Spinal cord (tissue), 10 donors: ENCODE data around the gene PI4KA. TPM values are rescaled to one million over a fixed set of nuclear protein-coding genes. Genes with fewer than 3 reads are reported as not detected.

Experiments used
- DNase-seq, 6 donors: peaks; one replicate each; pipeline versions ENCODE4 v3.0.0 to v3.0.0-alpha.2; 2013 to 2015; ENCODE audit warnings: low spot score in 6 of 6, low read depth in 4 of 6
- H3K27ac ChIP-seq: one replicate; pipeline ENCODE4 v1.5.1; 2013; ENCODE audit warnings: low read depth, low read length, control low read depth
- H3K27me3 ChIP-seq: one replicate; pipeline ENCODE4 v1.6.1; 2013; ENCODE audit warnings: low read length; ENCODE audit not compliant: control insufficient read depth, insufficient read depth
- H3K36me3 ChIP-seq: one replicate; pipeline ENCODE4 v1.6.1; 2013; ENCODE audit warnings: low read length; ENCODE audit not compliant: control insufficient read depth, insufficient read depth
- H3K4me1 ChIP-seq: one replicate; pipeline ENCODE4 v1.6.1; 2013; ENCODE audit warnings: low read length; ENCODE audit not compliant: control insufficient read depth, insufficient read depth
- H3K4me3 ChIP-seq: one replicate; pipeline ENCODE4 v1.5.1; 2013; ENCODE audit warnings: low read depth, low read length, control low read depth
- H3K9me3 ChIP-seq: one replicate; pipeline ENCODE4 v1.6.1; 2013; ENCODE audit warnings: low read length; ENCODE audit not compliant: control insufficient read depth, insufficient read depth
- WGBS: methylation state at CpG from one replicate; pipeline ENCODE4 v1.1.5; 2013; ENCODE audit warnings: missing lambda C conversion rate; ENCODE audit not compliant: insufficient coverage; 5-methylcytosine and 5-hydroxymethylcytosine counted together
- polyA plus RNA-seq, 2 donors: library from polyadenylated mRNA; unstranded; fragments of 120-200 nt; gene quantifications; one replicate each; pipeline ENCODE4 v1.2.1, GENCODE V29; 2013; ENCODE audit not compliant: insufficient read length in 2 of 2
- total RNA-seq, 2 donors: library from RNA; depleted of rRNA in 1 of 2; stranded (reverse); fragments of 120-200 nt in 1 of 2; fragments of >200 nt in 1 of 2; gene quantifications; one replicate each; pipeline versions ENCODE4 v1.2.3 to v1.2.4, GENCODE V29; 2013 to 2014
- donor health status: healthy.

PI4KA gene
- total and polyA plus RNA-seq, 4 donors, result 57.6 to 136 (median 89.5) TPM

GRCh38 chr22:20811171-20811570 is 47.4 kb downstream of the PI4KA start:
- no peak overlapping the region for H3K4me3 ChIP-seq

GRCh38 chr22:20810645-20811044 is 48.0 kb downstream of the PI4KA start:
- Histone ChIP-seq H3K27me3 (no peaks in the 10 kb centered on the region), H3K9me3 (no peaks in the 10 kb centered on the region), H3K4me1 (no peaks in the 10 kb centered on the region), H3K27ac (no peak overlapping the region), H3K4me3 (no peak overlapping the region), H3K36me3 (peaks cover 76% of the 10 kb centered on the region)
- WGBS, result 85% methylated on average over 8 of the region's 9 CpGs
- no peak for DNase-seq

More at GRCh38 chr22:20811171-20811570, 47.4 kb downstream of the PI4KA start:
- no peak for DNase-seq
- Histone ChIP-seq H3K27ac (no peak overlapping the region), H3K36me3 (peaks cover 78% of the 10 kb centered on the region), H3K27me3 (no peaks in the 10 kb centered on the region), H3K4me1 (no peaks in the 10 kb centered on the region), H3K9me3 (no peaks in the 10 kb centered on the region)
- no CpG with 5 or more reads among the region's 1 CpG for WGBS

GRCh38 chr22:20809538-20810185 is 48.9 kb downstream of the PI4KA start:
- Histone ChIP-seq H3K27me3 (no peaks in the 10 kb centered on the region), H3K27ac (no peak overlapping the region), H3K4me1 (no peaks in the 10 kb centered on the region), H3K36me3 (peaks cover 80% of the 10 kb centered on the region), H3K9me3 (no peaks in the 10 kb centered on the region), H3K4me3 (no peak overlapping the region)
- no peak for DNase-seq
- 100% methylated on average over 2 of the region's 6 CpGs for WGBS

- no peak for DNase-seq
- WGBS, result 100% methylated on average over 1 of the region's 4 CpGs
- H3K36me3 ChIP-seq, result peaks cover 82% of the 10 kb centered on the region
- no peaks in the 10 kb centered on the region for H3K9me3 ChIP-seq
- H3K4me3 ChIP-seq, result no peak overlapping the region
- no peaks in the 10 kb centered on the region for H3K4me1 ChIP-seq
- no peaks in the 10 kb centered on the region for H3K27me3 ChIP-seq
- H3K27ac ChIP-seq, result no peak overlapping the region
These were observed 49.8 kb downstream of the PI4KA start for GRCh38 chr22:20808844-20809243.

- Histone ChIP-seq H3K27ac (no peak overlapping the region), H3K27me3 (no peaks in the 10 kb centered on the region), H3K4me3 (no peak overlapping the region), H3K9me3 (no peaks in the 10 kb centered on the region), H3K36me3 (peaks cover 79% of the 10 kb centered on the region), H3K4me1 (no peaks in the 10 kb centered on the region)
- DNase-seq, result no peak
- WGBS, result 98% methylated on average over 4 of the region's 4 CpGs
These were observed 51.3 kb downstream of the PI4KA start for GRCh38 chr22:20807315-20807752.

- Histone ChIP-seq H3K4me1 (no peaks in the 10 kb centered on the region), H3K27ac (no peak overlapping the region)
- no peak for DNase-seq
These were observed 52.6 kb downstream of the PI4KA start for GRCh38 chr22:20805972-20806471.

GRCh38 chr22:20804650-20805049 is 54.0 kb downstream of the PI4KA start:
- Histone ChIP-seq H3K4me3 (no peak overlapping the region), H3K27ac (no peak overlapping the region), H3K36me3 (peaks cover 71% of the 10 kb centered on the region), H3K4me1 (no peaks in the 10 kb centered on the region), H3K27me3 (no peaks in the 10 kb centered on the region), H3K9me3 (no peaks in the 10 kb centered on the region)
- 91% methylated on average over 6 of the region's 6 CpGs for WGBS
- DNase-seq, result no peak

More at GRCh38 chr22:20805972-20806471, 52.6 kb downstream of the PI4KA start:
- WGBS, result no CpG with 5 or more reads among the region's 3 CpGs
- peaks cover 79% of the 10 kb centered on the region for H3K36me3 ChIP-seq
- H3K4me3 ChIP-seq, result no peak overlapping the region
- H3K27me3 ChIP-seq, result no peaks in the 10 kb centered on the region
- H3K9me3 ChIP-seq, result no peaks in the 10 kb centered on the region

GRCh38 chr22:20803696-20804324 is 54.8 kb downstream of the PI4KA start:
- 60% methylated on average over 7 of the region's 11 CpGs for WGBS
- Histone ChIP-seq H3K9me3 (no peaks in the 10 kb centered on the region), H3K27ac (no peak overlapping the region), H3K36me3 (peaks cover 72% of the 10 kb centered on the region), H3K4me3 (no peak overlapping the region), H3K27me3 (no peaks in the 10 kb centered on the region), H3K4me1 (no peaks in the 10 kb centered on the region)
- DNase-seq, result peak in 3 of 6 donors; percentile 14 to 69 (median 48)

GRCh38 chr22:20802922-20803553 is 55.6 kb downstream of the PI4KA start:
- H3K36me3 ChIP-seq, result peaks cover 72% of the 10 kb centered on the region
- H3K4me3 ChIP-seq, result no peak overlapping the region
- DNase-seq, result no peak
- 95% methylated on average over 10 of the region's 11 CpGs for WGBS
- H3K9me3 ChIP-seq, result no peaks in the 10 kb centered on the region
- H3K27me3 ChIP-seq, result no peaks in the 10 kb centered on the region
- no peaks in the 10 kb centered on the region for H3K4me1 ChIP-seq
- no peak overlapping the region for H3K27ac ChIP-seq
